Epithelial cell of esophagus (primary cell): Measurements from ENCODE around the gene PLCG2.
A peak's percentile ranks its signal among the peaks of the same experiment; 100 is the strongest.

Experiments used
- DNase-seq: peaks from one replicate; pipeline ENCODE4 v3.0.0; 2010; ENCODE audit warnings: low read depth
- H3K4me3 ChIP-seq: 2 replicates; pipeline ENCODE4 v1.5.1; 2011; ENCODE audit warnings: mild to moderate bottlenecking, low read length, control low read depth
- TF ChIP-seq, protein P1 (sequence below): IDR thresholded peaks from 2 replicates; pipeline ENCODE4 v1.5.1; 2011; ENCODE audit warnings: low read depth, mild to moderate bottlenecking, low read length, control low read depth, inconsistent platforms; ENCODE audit not compliant: insufficient read depth; ENCODE audit errors: missing control alignments

Gene PLCG2

DNA sequence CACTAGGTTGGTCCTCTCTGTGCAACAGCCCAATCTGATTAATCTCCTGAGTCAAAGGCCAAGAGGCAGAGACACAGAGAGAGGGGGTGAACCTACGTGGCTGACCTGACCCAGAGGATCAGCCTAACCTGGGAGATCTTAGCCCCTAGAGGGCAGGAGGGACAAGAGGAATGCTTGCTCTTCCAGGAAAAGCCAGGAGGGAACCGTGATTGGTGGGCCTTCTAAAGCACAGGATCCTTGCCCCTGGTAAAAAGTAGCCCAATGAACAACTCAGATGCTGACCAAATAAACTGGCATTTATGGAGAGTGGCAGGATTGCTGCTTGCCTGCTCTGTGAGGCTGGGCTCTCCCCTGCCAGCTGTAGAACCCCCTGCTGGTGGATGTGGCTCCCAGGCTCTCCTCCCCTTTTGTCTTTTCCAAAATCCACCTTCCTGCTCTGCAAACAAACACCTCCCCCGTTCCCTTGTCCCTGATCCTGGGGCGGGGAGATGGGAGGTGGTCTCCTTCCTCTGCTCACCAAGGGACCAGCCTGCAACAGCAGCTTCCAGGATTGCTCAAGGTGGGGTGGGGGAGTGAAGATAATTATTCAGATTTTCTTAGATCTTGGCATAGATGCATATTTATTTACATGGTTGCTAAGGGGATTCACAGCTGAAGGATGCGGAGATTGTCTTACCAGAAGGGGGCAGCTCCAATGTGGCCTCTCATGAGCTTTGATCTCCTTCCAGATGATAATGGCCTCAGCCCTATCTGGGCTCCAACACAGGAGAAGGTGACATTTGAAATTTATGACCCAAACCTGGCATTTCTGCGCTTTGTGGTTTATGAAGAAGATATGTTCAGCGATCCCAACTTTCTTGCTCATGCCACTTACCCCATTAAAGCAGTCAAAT lies 160.3 kb downstream of the PLCG2 start:
- TF ChIP-seq, protein P1, sequence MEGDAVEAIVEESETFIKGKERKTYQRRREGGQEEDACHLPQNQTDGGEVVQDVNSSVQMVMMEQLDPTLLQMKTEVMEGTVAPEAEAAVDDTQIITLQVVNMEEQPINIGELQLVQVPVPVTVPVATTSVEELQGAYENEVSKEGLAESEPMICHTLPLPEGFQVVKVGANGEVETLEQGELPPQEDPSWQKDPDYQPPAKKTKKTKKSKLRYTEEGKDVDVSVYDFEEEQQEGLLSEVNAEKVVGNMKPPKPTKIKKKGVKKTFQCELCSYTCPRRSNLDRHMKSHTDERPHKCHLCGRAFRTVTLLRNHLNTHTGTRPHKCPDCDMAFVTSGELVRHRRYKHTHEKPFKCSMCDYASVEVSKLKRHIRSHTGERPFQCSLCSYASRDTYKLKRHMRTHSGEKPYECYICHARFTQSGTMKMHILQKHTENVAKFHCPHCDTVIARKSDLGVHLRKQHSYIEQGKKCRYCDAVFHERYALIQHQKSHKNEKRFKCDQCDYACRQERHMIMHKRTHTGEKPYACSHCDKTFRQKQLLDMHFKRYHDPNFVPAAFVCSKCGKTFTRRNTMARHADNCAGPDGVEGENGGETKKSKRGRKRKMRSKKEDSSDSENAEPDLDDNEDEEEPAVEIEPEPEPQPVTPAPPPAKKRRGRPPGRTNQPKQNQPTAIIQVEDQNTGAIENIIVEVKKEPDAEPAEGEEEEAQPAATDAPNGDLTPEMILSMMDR = peak; percentile 3
- DNase-seq = no peak
- no peak overlapping the region for H3K4me3 ChIP-seq

- DNase-seq = peak; percentile 72
- TF ChIP-seq, protein P1 = peak; percentile 55
- no peak overlapping the region for H3K4me3 ChIP-seq
These were observed 161.9 kb downstream of the PLCG2 start for GRCh38 chr16:81940781-81941560.

DNA sequence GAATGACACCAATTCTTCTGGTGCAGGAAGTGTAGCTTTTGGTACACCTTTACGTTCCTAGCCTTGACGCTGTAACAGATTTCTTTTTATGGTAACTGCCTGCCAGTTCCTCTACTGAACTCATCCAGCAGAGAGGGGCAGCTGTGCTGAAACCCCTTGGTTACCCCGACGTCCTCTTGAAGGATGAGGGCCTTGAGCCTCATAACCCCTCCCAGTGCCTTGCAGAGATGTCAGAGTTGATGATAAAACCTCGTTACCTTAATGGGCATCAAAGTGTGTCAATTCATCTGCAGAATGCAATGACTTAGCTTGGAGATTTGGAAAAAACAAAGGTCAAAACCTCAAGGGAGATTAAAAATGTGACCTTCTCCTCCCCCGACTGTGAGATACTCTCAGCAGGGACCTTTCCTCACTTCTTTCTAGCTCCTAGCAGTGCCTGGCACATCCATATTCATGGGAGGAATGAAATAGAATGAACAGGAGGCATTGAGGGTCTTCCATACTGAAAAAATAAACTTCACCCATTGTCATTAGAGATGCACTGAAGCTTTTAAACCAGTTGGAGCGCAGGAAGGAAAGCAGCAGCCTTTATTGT lies 163.0 kb downstream of the PLCG2 start:
- H3K4me3 ChIP-seq = no peak overlapping the region
- TF ChIP-seq, protein P1 = no peak
- DNase-seq = no peak

DNA sequence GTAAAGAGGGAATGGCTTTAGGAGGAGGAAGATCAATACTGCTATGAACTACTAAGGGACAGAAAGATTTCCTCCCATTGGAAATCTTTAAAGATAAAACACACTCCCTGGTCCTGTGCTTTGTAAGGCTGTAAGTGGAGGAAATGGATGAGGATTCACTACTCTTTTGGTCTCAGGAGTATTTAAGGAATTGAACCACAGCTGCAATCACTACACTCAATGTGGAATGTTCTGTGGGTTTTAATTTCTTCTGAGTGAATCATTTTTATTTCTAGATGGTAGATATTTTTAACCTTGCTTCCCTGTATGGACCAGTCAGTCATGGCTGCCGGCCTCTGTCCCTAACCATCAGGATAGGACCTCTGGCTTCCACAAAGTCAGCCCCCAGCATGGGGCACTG lies 166.6 kb downstream of the PLCG2 start:
- TF ChIP-seq, protein P1 = no peak
- DNase-seq = no peak
- H3K4me3 ChIP-seq = no peak overlapping the region

GRCh38 chr16:81946206-81946605 lies 167.1 kb downstream of the PLCG2 start:
- TF ChIP-seq, protein P1 = no peak
- DNase-seq = no peak
- H3K4me3 ChIP-seq = no peak overlapping the region

- DNase-seq = no peak
- TF ChIP-seq, protein P1 = no peak
- no peak overlapping the region for H3K4me3 ChIP-seq
These were observed 172.5 kb downstream of the PLCG2 start for GRCh38 chr16:81951564-81951963.
